ENCODE data around the gene HECW1. TPM values are rescaled to one million over a fixed set of nuclear protein-coding genes. Genes with fewer than 3 reads are reported as not detected.

HECW1 gene
- total and polyA plus RNA-seq, 2 of the 8 experiments (the other 6 are each of a cell fraction or from before 2014, with no cell fraction given), result 2.9 to 12.7 TPM

GRCh38 chr7:43612599-43613589, 500.4 kb downstream of the HECW1 start:
- TF ChIP-seq SP1 (IDR thresholded peaks at IDR 0.05; ENCODE audit: low read depth, low read length) (no peak), KDM1A (IDR thresholded peaks at IDR 0.05; ENCODE audit: borderline replicate concordance, low read length) (no peak), CHD2 (IDR thresholded peaks at IDR 0.05; ENCODE audit: low read length) (no peak), ATF3 (IDR thresholded peaks at IDR 0.05; ENCODE audit: insufficient read depth, low read depth, low read length) (no peak), SRF (IDR thresholded peaks at IDR 0.05; ENCODE audit: low read depth, low read length) (no peak), HDAC6 (IDR thresholded peaks at IDR 0.05; ENCODE audit: low read depth, low read length) (no peak), EZH2 (IDR thresholded peaks at IDR 0.05; ENCODE audit: low read depth, low read length, severe bottlenecking) (no peak), MAFK (IDR thresholded peaks at IDR 0.05; ENCODE audit: low read depth, low read length) (no peak), CBX8 (IDR thresholded peaks at IDR 0.05; ENCODE audit: borderline replicate concordance, low read depth, low read length) (no peak), RBBP5 (IDR thresholded peaks at IDR 0.05; ENCODE audit: borderline replicate concordance, low read depth, low read length) (no peak)
- Histone ChIP-seq H3K9ac (replicated peaks in 1 of 4; ENCODE audit: extremely low read depth in 1 of 4, low read depth in 3 of 4, low read length in 3 of 4) (no peak overlapping the region), H3K27ac (ENCODE audit: low read depth, low read length) (no peak overlapping the region), H3K79me1 (ENCODE audit: low read depth, low read length) (peaks cover under 1% of the 10 kb centered on the region; the same call in 1 of the 2 replicates), H3K14ac (ENCODE audit: insufficient read length) (no peak overlapping the region), H3K18ac (ENCODE audit: extremely low read depth, low read length) (no peak overlapping the region), H3K4ac (replicated peaks; ENCODE audit: insufficient read length, low read depth, low read length) (no peak overlapping the region), H3K9me3 (ENCODE audit: insufficient read depth in 2 of 2, low read depth in 1 of 2, low read length in 1 of 2) (no peaks in the 10 kb centered on the region), H3K56ac (replicated peaks; ENCODE audit: insufficient read length, low read depth, low read length) (no peak overlapping the region), H3K23ac (ENCODE audit: insufficient read length) (no peak overlapping the region), H2BK120ac (replicated peaks; ENCODE audit: low read depth, low read length) (no peak overlapping the region), H4K91ac (replicated peaks; ENCODE audit: insufficient read length, low read length) (no peak overlapping the region), H3K36me3 (ENCODE audit: control insufficient read depth in 2 of 4, insufficient read depth in 4 of 4, low read length in 3 of 4) (peaks cover 0 to 5% (median 2%) of the 10 kb centered on the region in 4 experiments; a peak in 2 of 8 replicates), H2BK12ac (ENCODE audit: low read depth, low read length) (no peak overlapping the region), H2AK5ac (ENCODE audit: low read depth, low read length) (no peak overlapping the region), H4K5ac (ENCODE audit: insufficient read length, low read depth, low read length) (no peak overlapping the region), H3K4me2 (ENCODE audit: insufficient read depth in 1 of 2, low read depth in 2 of 2, low read length in 2 of 2) (no peak overlapping the region), H4K8ac (ENCODE audit: extremely low read depth, insufficient read depth, low read length) (no peak overlapping the region), H3K4me3 (ENCODE audit: extremely low read depth in 1 of 4, insufficient read depth in 2 of 4, low read depth in 3 of 4, low read length in 4 of 4) (no peak overlapping the region), H2AFZ (ENCODE audit: low read length) (no peak overlapping the region), H3K79me2 (ENCODE audit: control insufficient read depth in 1 of 2, insufficient read depth in 2 of 2, low read length in 2 of 2) (no peaks in the 10 kb centered on the region), H2BK20ac (ENCODE audit: low read length) (no peak overlapping the region), H3K23me2 (ENCODE audit: low read depth, low read length) (no peaks in the 10 kb centered on the region), H4K20me1 (replicated peaks in 1 of 2; ENCODE audit: control insufficient read depth in 1 of 2, insufficient read depth in 2 of 2, low read length in 2 of 2) (peaks cover 0 to 3% of the 10 kb centered on the region in 2 experiments), H2BK15ac (ENCODE audit: low read length) (no peak overlapping the region), H3K27me3 (replicated peaks in 1 of 4; ENCODE audit: control insufficient read depth in 3 of 4, extremely low read depth in 1 of 4, insufficient read depth in 3 of 4, low read length in 3 of 4) (no peaks in the 10 kb centered on the region; a peak in 1 of 7 replicates), H3K4me1 (replicated peaks in 1 of 4; ENCODE audit: control insufficient read depth in 3 of 4, insufficient read depth in 4 of 4, low read length in 3 of 4) (no peaks in the 10 kb centered on the region; a peak in 1 of 7 replicates), H2BK5ac (ENCODE audit: low read depth, low read length) (no peak overlapping the region)
- ChIA-PET CTCF (ENCODE audit: partially characterized antibody) (interaction anchor here (0.6 to 1.0 kb wide), 3 partner anchors 30 to 318 kb away, joined by 3 to 4 read pairs (median 4); partner anchors contain the start of gene STK17A), POLR2A (ENCODE audit: partially characterized antibody) (no interaction called here)
- no peak for DNase-seq (ENCODE audit: low read depth in 1 of 2, low spot score in 2 of 2)
- FAIRE-seq, result no peak
- WGBS, 2 experiments (ENCODE audit: extremely low coverage in 1 of 2, insufficient coverage in 1 of 2, insufficient read length in 1 of 2, insufficient replicate concordance in 2 of 2, low coverage in 1 of 2, low lambda C conversion rate in 2 of 2, missing lambda C conversion rate in 1 of 2), result 89% methylated on average over 3 of the region's 3 CpGs; no CpG with 5 or more reads in 1 of the 2 experiments

Measured in H1 (cell line).